ENCODE results near the gene CNTF. TPM values are rescaled to one million over a fixed set of nuclear protein-coding genes. Genes with fewer than 3 reads are reported as not detected.
"Not testable (repeated sequence)": the region's sequence is repeated elsewhere in the genome, so short reads cannot be mapped to it uniquely, and the experiment has no call there.

Gene CNTF
- total RNA-seq (2014; rRNA removed; shearing (Covaris generic)), result 1.8 and 3.0 TPM in 2 replicates

- DNase-seq (ENCODE audit: low read depth), result peak; percentile 46
These were observed at the start of gene CNTF for GRCh38 chr11:58622344-58622743. TSS of gene CNTF (plus strand) at chr11:58622665. CDS start at chr11:58622753, 88 bp downstream.

GRCh38 chr11:58572906-58573305 is 49.6 kb upstream of the CNTF start:
- not testable (repeated sequence) for DNase-seq (ENCODE audit: low read depth)

- DNase-seq (ENCODE audit: low read depth), result peak; percentile 89
These were observed 48.9 kb upstream of the CNTF start for GRCh38 chr11:58573451-58574104.

GRCh38 chr11:58574881-58575280 is 47.6 kb upstream of the CNTF start:
- peak; percentile 69 for DNase-seq (ENCODE audit: low read depth)

GRCh38 chr11:58575377-58576020 is 47.0 kb upstream of the CNTF start, which contains the start of gene LPXN:
TSS of gene LPXN (minus strand) at chr11:58575856. CDS start at chr11:58575772, 84 bp downstream.
- peak; percentile 83 for DNase-seq (ENCODE audit: low read depth)

- peak; percentile 74 for DNase-seq (ENCODE audit: low read depth)
These were observed 45.5 kb upstream of the CNTF start for GRCh38 chr11:58576887-58577471.

- DNase-seq (ENCODE audit: low read depth), result peak; percentile 98
These were observed 44.8 kb upstream of the CNTF start for GRCh38 chr11:58577555-58578135.

- peak; percentile 97 for DNase-seq (ENCODE audit: low read depth)
These were observed 44.3 kb upstream of the CNTF start for GRCh38 chr11:58578136-58578634.

- peak; percentile 98 for DNase-seq (ENCODE audit: low read depth)
These were observed 43.8 kb upstream of the CNTF start, which contains the start of gene ZFP91 for GRCh38 chr11:58578635-58579191. TSS of gene ZFP91 (plus strand) at chr11:58579063. CDS start at chr11:58579282, 219 bp downstream.

- DNase-seq (ENCODE audit: low read depth), result peak; percentile 90
These were observed 43.0 kb upstream of the CNTF start for GRCh38 chr11:58579192-58580129.

- DNase-seq (ENCODE audit: low read depth), result no peak
These were observed 42.2 kb upstream of the CNTF start for GRCh38 chr11:58580311-58580710.

- no peak for DNase-seq (ENCODE audit: low read depth)
These were observed 40.0 kb upstream of the CNTF start for GRCh38 chr11:58582437-58582836.

GRCh38 chr11:58586998-58587397 is 35.5 kb upstream of the CNTF start:
- no peak for DNase-seq (ENCODE audit: low read depth)

GRCh38 chr11:58591659-58592058 is 30.8 kb upstream of the CNTF start:
- no peak for DNase-seq (ENCODE audit: low read depth)

GRCh38 chr11:58592760-58593472 is 29.5 kb upstream of the CNTF start:
- no peak for DNase-seq (ENCODE audit: low read depth)

GRCh38 chr11:58594826-58595225 is 27.6 kb upstream of the CNTF start:
- DNase-seq (ENCODE audit: low read depth), result no peak

- peak; percentile 23 for DNase-seq (ENCODE audit: low read depth)
These were observed 25.8 kb upstream of the CNTF start for GRCh38 chr11:58596621-58597020.

- no peak for DNase-seq (ENCODE audit: low read depth)
These were observed 24.9 kb upstream of the CNTF start for GRCh38 chr11:58597486-58598144.

- DNase-seq (ENCODE audit: low read depth), result no peak
These were observed 22.0 kb upstream of the CNTF start for GRCh38 chr11:58600510-58600909.
